Osteocyte (in vitro differentiated cells): ENCODE measurements around the gene PDCL3. TPM values are rescaled to one million over a fixed set of nuclear protein-coding genes. Genes with fewer than 3 reads are reported as not detected.

Source experiments
- DNase-seq: peaks from one replicate; pipeline ENCODE4 v3.0.0; 2021; ENCODE audit warnings: mixed read lengths; ENCODE audit not compliant: unreplicated experiment; ENCODE audit errors: extremely low spot score
- H3K27ac Mint-ChIP-seq: one replicate; pipeline ENCODE4 v1.8.0; 2021; ENCODE audit warnings: mild to moderate bottlenecking, mixed read lengths; ENCODE audit not compliant: unreplicated experiment
- H3K27me3 Mint-ChIP-seq: one replicate; pipeline ENCODE4 v1.8.0; 2021; ENCODE audit warnings: mixed read lengths; ENCODE audit not compliant: unreplicated experiment
- H3K36me3 Mint-ChIP-seq: one replicate; pipeline ENCODE4 v1.8.0; 2021; ENCODE audit warnings: mixed read lengths; ENCODE audit not compliant: unreplicated experiment
- H3K4me1 Mint-ChIP-seq: one replicate; pipeline ENCODE4 v1.8.0; 2021; ENCODE audit warnings: mixed read lengths; ENCODE audit not compliant: unreplicated experiment
- H3K4me3 Mint-ChIP-seq: one replicate; pipeline ENCODE4 v1.8.0; 2021; ENCODE audit warnings: mild to moderate bottlenecking, moderate library complexity, mixed read lengths; ENCODE audit not compliant: unreplicated experiment
- H3K9me3 Mint-ChIP-seq: one replicate; pipeline ENCODE4 v1.8.0; 2021; ENCODE audit warnings: mixed read lengths; ENCODE audit not compliant: unreplicated experiment
- CTCF ChIP-seq: fragments of 200-600 bp; sonication (generic); IDR thresholded peaks from 2 replicates; pipeline ENCODE4 v1.5.0; 2021; ENCODE audit warnings: antibody characterized with exemption, mild to moderate bottlenecking, moderate library complexity
- total RNA-seq: library from RNA; stranded (reverse); gene quantifications from 2 replicates; pipeline ENCODE4 v1.2.1, GENCODE V29; 2021

Gene PDCL3
- total RNA-seq, 1 donor from 2014 or later = 20.4 TPM

GRCh38 chr2:100619951-100620350, 57.2 kb downstream of the PDCL3 start:
- Mint-ChIP-seq H3K36me3 (no peaks in the 10 kb centered on the region), H3K4me3 (no peak overlapping the region), H3K4me1 (no peaks in the 10 kb centered on the region), H3K27ac (no peak overlapping the region), H3K27me3 (peaks cover 35% of the 10 kb centered on the region), H3K9me3 (peaks cover 4% of the 10 kb centered on the region)
- no peak for DNase-seq
- no peak for TF ChIP-seq CTCF

- H3K4me1 Mint-ChIP-seq = no peaks in the 10 kb centered on the region
- peaks cover 36% of the 10 kb centered on the region for H3K27me3 Mint-ChIP-seq
- H3K36me3 Mint-ChIP-seq = no peaks in the 10 kb centered on the region
- DNase-seq = no peak
- peaks cover 4% of the 10 kb centered on the region for H3K9me3 Mint-ChIP-seq
- H3K4me3 Mint-ChIP-seq = no peak overlapping the region
- no peak for TF ChIP-seq CTCF
- no peak overlapping the region for H3K27ac Mint-ChIP-seq
These were observed 57.7 kb downstream of the PDCL3 start for GRCh38 chr2:100620481-100620880.

- DNase-seq = no peak
- Mint-ChIP-seq H3K36me3 (no peaks in the 10 kb centered on the region), H3K4me1 (no peaks in the 10 kb centered on the region), H3K27ac (no peak overlapping the region), H3K9me3 (peaks cover 4% of the 10 kb centered on the region), H3K27me3 (peaks cover 42% of the 10 kb centered on the region), H3K4me3 (no peak overlapping the region)
- TF ChIP-seq CTCF = no peak
These were observed 58.7 kb downstream of the PDCL3 start for GRCh38 chr2:100621371-100621951.

- Mint-ChIP-seq H3K4me1 (no peaks in the 10 kb centered on the region), H3K36me3 (no peaks in the 10 kb centered on the region), H3K4me3 (no peak overlapping the region), H3K27ac (no peak overlapping the region), H3K9me3 (peaks cover 4% of the 10 kb centered on the region), H3K27me3 (peaks cover 45% of the 10 kb centered on the region)
- TF ChIP-seq CTCF = no peak
- DNase-seq = peak; percentile 59
These were observed 60.4 kb downstream of the PDCL3 start for GRCh38 chr2:100623033-100623715.

- peaks cover 48% of the 10 kb centered on the region for H3K27me3 Mint-ChIP-seq
- H3K36me3 Mint-ChIP-seq = no peaks in the 10 kb centered on the region
- no peak for DNase-seq
- H3K9me3 Mint-ChIP-seq = peaks cover 4% of the 10 kb centered on the region
- H3K4me1 Mint-ChIP-seq = no peaks in the 10 kb centered on the region
- H3K27ac Mint-ChIP-seq = no peak overlapping the region
- no peak for TF ChIP-seq CTCF
- no peak overlapping the region for H3K4me3 Mint-ChIP-seq
These were observed 61.1 kb downstream of the PDCL3 start for GRCh38 chr2:100623930-100624329.
